GM19025 (cell line): ENCODE measurements around the gene YPEL1.

Experiments
- ATAC-seq: cut with Tn5 transposase; IDR thresholded peaks from one replicate; pipeline ENCODE4 v1.9.1; 2021; ENCODE audit warnings: mild to moderate bottlenecking, low read depth, moderate library complexity; ENCODE audit not compliant: unreplicated experiment

Gene YPEL1, protein sequence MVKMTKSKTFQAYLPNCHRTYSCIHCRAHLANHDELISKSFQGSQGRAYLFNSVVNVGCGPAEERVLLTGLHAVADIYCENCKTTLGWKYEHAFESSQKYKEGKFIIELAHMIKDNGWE

DNA sequence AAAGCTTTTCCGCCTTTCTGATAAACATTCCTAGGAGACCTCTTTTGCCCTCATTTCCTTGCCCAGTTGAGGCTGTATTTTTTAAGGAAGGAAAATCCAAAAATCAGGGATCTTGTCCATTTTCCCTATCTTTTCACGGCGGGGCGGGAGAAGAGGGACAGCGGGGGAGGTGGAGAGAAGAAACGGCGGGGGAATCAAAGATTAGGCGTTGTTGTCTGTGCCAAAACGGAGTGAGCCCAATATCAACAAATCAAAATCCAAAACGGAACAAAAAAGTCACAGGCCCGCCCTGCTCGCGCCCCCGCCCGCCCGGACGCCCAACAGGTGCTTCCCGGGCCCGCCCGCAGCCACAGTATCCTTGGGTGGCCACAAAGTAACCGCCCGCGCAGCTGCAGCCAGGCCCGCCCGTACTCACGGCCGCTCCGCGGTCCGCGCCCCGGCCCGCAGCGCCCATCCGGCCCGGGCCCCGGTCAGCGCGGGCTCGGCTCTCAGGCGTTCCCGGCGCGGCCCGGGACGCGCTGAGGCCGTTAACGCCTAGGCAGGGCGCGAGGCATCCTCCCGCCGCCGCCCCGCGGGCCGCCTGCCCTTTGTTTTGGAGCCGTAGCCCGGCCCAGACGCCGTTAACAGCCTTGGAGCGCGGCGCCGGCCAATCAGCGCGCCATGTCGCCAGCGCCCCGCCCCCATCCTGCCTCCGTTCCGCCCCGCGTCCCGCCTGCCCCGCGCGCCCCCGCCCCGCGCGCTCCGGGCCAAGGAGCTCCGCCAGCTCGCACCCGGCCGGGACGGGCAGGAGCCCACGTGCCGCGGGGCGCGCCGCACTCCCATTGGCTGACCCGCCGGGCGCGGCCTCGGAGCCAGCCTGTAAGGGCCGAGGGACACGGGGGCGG lies at the start of gene YPEL1:
Gene YPEL1, minus strand, starts transcription at position 595 of the 884 bp plus-strand sequence. CDS start 25,050 bp downstream, outside the sequence.
- peak; percentile 79 for ATAC-seq

DNA sequence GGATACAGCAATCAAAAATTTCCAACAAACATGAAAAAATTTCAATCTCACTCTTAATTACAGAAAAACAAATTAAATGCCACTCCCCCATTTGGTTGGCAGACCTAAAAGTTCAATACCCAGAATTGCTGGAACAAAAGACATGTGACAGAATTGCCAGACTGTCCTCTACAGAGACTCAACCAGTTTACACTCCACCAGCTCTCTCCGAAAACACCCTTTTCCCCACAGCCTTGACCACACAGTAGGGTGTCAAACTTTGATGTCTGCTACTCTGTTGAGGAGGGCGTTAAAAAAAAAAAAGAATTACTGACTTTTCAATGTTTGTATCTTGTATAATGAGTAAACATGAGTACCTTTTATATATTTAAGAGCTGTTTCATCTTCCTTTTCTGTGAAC lies 44.7 kb upstream of the YPEL1 start:
- no peak for ATAC-seq

DNA sequence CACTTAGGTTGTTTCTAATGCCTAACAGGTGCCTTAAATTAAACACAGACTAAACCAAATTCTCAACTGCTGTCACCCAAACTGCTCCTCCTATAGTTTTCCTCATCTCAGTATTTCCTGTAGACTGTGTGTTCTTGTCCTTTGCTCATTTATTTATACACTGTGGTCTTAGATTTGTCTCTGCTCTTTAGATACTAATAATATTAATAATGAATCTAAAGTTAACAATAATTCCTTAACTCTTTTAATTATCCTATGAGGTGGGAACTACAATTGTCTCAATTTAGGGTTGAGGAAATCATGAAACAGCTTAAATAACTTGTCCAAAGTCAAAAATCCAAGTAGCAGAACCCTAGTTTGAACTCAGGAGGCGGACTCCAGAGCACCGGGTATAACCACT lies 43.9 kb upstream of the YPEL1 start:
- no peak for ATAC-seq

DNA sequence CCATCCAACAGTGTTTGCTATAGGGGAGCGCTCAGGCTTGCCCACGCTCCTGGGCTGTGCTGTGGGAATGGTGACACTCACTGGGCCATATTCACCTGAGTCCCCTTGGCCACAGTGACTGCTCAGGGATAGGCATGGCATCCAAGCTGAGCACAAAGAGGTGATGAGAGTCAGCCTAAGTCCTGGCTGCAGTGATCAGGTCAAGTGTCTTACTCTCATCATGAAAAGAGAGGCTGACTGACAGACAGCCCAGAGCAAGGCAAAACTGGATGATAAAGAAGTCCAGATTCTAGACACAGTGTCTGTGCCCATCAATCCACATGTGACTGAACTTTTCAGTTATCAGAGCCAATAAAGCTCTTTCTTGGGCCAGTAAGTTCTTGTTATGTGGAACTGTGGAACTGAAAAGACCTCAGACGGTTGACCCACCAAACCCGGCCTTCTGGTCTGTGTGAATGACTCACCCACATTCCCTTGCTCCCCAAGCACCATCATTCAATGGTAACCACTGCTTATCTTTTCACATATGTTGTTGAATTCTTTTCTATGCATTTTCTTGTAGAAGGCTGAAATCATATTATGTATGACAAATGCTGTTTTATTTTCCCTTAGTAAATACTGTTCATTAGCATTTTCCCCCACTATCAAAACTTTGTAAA lies 43.2 kb upstream of the YPEL1 start:
- no peak for ATAC-seq

DNA sequence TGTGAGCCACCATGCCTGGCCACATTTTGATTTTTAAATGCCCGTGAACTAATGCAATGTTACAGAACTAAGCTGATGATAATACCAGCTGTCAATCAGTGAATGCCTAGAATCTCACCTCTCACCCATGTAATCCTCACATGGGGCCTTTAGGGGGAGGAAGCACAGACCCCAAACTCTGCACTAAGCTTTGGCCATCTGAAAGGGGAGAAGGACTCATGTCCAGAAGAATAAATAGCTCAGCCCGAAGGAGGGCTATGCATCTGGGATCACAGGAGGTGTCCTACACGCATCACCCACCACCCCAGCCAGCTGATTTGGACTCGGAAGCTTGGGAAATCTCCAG lies 36.0 kb upstream of the YPEL1 start:
- no peak for ATAC-seq

DNA sequence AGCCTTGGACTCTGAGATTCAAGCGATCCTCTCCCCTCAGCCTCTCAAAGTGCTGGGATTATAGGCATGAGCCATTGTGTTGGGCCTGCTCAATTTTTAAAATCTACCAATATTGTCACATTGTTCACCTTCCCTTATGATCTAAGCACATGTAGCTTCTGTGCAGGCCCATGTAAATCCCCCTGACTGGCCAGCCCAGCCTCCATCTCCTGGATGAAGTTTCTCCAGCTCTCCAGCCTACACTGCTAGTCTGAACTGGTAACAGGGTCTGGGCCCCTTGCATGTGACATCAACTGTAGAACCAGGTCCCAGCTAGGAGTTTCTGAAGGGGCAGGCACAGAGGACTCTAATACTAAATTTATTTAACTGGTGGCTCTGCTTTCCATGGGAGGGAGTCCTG lies 32.8 kb upstream of the YPEL1 start:
- ATAC-seq = no peak

DNA sequence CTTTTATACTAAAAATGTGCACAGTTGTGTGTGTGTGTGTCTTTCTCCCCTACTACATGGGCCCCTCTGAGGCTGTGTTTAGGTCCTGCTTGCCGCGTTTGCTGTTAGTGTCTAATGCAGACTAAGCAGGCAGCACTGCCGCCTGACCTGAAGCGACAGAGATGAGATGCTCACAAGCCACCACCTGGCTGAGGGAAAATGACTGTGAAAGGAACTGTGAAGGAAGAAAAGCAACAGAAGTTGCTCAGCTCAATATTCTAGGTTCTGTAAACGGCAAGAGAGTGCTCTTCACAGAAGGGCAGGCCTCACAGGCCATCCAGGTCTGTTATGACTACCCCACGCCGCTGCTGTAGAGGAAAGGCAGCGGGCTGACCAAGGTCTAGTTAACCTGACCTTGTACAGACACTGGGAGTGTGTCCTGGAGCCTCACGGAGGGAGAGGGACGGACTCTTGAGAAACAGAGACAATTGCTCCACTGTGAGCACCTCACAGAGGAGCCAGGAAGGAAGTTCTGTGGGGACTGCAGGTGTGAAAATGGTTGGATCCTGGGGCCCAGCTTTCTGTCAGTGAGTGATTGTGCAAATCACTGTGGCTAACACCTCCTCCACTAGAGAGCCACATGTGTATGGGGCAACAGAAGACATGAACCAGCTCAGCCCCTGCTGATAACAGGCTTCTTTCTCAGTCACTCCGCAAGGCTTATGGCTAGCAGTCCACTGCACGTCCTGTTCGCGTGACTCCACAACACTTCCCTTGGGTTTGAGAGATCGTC lies 31.3 kb upstream of the YPEL1 start:
- ATAC-seq = peak; percentile 74

DNA sequence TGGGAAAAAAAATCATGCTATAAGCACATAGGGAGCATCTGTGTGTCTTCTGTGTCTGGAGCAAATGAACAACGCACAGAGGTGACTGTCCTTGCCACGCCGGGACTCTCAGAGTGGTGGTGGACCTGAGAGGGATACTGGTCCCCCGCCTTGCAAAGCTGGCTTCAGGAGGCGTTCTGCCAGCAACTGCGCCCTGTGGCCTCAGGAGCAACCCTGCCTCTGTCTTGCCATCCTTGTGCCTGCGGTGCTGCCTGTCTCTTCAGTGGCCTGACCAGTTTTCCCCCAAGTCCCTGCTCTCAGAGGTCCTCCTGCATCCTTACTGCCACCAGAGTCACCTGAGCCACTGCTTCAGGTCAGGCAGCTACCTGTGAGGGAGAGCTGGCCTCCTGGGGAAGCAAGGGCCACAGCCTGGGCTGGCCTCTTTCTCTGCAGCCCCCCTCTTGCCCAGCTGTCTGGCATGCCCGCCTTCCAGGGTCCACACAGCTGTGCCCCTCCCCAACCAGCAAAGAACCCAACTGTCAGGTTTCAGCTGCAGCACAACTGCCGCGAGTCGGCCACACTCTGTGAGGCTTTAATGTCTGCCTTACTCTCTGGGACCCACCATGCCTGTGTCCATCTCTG lies 30.4 kb upstream of the YPEL1 start:
- ATAC-seq = no peak

DNA sequence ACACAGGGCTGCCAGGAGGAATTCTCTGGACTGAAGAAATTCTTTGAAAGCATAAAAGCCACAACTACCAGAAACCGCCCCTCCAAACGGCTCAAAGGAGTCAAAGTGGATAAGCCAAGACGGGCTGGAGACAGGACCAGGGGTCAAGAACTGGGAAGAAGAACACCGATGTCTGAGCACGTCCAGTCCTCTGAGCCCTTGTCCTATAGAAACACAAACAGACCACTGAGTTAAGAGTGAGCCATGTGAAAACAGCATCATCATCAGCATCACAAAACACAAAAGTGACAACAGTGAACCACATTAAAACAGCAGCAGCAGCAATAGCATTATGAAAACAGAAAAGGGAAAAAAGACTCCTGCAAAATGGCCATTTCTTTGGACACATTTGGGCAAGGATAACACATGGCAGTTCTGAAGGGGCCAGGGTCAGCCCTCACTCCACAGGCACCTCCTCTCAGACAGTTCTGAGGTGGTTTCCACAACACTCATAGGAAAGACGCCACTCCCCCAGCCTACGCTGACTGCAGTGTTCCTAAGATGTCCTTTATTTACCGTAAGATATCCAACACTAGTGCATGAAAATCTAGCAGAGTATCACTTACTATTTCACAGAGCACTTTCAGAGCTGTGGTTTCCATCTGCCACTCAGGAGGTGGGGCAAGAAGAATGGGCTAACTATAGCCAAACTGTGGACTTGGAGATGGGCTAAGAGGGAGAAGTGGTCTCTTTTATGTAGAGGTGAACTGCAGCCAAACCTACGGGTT lies 28.6 kb upstream of the YPEL1 start:
- ATAC-seq = no peak

DNA sequence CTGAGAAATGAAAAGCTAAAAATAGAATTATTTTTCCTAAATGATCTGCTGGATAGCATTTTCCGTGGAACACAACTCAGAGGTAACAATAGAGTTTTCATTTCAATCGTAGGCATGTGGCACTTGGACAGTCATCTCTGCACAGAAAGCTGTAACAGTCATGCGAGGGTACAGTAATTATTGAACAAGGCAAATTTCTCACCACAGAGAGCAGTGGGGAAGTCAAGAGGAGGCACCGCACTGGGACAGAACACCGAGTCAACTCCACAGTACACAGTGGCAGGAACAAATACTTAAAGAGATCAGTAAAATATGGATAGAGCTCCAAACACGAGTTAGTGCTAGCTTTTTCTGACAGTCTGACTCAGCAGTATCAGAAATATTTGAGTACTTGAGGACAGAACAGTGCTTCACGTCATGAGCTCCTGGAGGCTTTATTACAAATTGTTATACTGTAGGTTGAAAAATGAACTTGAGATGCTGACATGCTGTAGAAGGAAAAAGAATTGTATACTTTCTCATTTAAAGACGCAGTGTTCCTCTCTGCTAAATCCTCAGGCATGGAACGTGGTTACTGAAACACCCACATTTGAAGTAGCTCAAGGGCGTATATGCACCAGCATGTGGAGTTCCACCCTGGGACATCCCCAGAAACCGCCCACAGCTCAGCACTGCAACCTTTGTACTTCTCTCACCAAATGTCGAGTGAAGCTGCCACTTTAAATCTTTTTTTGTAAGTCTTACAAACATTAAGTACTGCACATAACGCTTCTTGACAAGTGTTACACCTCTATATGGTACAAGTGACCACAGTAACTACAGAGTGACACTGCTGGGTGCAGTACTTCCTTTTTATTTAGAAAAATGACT lies 27.4 kb upstream of the YPEL1 start:
- no peak for ATAC-seq

DNA sequence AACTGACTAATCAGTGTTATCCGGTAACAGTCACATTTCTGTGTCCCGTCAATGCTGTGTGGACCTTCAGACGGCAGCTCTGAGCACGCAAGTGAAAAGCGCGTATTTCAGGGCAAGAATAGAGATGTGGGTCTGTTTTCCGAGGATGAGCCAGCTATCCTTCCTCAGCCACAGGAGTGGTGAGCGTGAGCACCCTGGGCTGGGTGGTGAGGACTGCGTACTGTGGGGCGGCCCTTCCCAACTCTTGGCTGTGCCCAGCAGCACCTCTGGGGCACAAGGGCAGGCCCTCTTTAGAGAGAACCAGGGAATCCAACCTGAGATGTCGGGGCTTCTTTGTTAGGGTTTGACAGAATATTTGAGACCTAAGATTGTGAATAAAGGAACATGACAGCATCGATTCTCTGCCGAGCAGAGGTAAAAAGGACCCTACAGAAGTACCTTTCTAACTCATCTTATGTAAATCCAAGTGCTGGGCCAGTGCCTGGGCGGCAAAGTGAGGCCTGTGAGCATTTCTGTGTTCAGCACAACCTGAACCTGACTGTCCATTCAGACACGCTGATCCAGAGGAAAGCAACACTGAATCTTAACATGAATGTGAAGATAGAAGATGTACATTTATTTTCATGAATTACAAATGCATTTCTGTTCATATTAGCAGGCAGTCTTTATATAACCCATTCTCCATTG lies 26.5 kb upstream of the YPEL1 start:
- ATAC-seq = no peak

DNA sequence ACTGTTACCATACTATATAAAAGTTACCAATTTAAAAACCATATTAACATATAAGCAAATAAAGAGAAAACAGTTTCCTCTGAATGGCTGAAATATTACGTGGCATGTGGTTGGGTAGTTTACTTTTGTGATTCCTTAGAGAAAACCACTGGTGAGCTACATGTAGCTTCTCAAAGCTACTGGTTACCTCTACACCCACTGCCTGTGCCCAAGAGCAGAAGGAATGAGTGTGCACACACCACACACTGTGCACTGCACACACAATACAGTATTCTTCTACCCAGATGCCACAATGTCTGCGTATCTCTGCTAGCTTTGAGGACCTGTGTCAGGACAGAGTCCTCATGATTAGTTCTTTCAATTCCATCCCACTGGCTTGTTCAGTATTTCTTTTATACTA lies 25.5 kb upstream of the YPEL1 start:
- no peak for ATAC-seq

DNA sequence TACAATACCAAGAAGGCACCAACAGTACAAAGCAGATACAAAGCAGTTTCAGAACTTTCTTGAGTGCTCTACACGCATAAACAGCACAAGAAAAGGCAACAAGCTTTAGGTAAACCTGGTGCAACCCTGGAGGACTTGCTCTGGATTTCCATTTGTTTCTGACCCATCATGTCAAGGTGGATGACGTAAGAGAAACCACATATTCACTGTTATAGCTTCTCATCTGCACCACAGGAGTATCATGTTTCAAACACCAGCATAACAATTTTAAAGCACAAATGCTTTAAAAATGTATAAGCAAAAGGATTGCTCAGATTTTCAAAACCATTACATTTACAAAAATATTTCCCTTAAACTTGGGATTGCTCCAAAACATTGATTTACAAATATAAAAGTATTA lies 25.0 kb upstream of the YPEL1 start:
- no peak for ATAC-seq

DNA sequence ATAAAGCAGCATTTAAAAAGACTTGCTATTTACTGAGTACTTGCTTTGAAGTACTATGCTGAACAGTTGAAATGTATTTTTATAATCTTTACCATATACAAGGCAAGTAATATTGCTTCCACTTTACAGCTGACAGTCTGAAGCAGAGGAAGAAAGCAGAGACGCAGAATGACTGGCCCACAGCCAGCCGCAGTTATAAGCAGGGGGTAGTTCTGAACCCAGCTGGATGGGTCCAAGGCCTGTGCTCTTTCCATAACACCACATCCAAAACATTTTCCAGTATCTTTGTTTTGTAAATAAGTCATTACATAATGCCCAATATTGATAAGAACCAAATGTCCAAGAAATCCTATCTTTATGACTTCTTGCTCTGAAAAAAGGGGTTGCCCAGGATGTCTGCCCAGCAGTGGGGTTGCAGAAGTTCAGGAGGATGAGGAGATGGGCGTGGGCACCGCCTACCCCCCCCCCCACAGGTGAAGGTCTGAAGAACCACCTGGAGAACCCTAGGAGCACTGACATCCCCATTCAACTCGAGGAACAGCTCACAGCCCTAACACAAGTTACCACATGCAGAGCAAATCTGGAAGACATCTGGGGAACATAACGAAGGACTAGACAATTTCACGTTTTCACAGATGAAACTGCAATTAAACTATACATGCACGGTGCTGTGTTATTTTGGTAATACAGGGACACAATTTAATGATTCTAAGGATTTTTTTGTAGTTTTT lies 24.2 kb upstream of the YPEL1 start:
- ATAC-seq = no peak

DNA sequence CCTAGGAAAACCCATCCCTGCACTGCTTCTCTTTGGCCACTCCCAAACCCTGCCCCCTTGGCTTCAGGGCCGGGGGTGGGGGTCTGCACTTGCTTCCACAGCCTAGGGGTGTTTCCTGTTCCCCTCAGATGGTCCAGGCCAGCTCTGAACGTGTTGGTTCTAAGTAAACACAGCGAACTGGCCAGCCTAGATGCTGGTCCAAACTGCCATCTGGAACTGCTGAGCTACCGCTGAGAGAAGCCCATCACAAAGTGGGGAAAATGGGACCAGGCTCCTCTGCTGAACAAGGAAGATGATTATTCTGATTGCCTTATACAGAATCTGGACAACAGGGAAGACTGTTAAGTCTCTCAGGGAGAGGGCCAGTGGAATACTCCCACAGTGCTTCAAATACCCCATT lies 23.5 kb upstream of the YPEL1 start:
- no peak for ATAC-seq

DNA sequence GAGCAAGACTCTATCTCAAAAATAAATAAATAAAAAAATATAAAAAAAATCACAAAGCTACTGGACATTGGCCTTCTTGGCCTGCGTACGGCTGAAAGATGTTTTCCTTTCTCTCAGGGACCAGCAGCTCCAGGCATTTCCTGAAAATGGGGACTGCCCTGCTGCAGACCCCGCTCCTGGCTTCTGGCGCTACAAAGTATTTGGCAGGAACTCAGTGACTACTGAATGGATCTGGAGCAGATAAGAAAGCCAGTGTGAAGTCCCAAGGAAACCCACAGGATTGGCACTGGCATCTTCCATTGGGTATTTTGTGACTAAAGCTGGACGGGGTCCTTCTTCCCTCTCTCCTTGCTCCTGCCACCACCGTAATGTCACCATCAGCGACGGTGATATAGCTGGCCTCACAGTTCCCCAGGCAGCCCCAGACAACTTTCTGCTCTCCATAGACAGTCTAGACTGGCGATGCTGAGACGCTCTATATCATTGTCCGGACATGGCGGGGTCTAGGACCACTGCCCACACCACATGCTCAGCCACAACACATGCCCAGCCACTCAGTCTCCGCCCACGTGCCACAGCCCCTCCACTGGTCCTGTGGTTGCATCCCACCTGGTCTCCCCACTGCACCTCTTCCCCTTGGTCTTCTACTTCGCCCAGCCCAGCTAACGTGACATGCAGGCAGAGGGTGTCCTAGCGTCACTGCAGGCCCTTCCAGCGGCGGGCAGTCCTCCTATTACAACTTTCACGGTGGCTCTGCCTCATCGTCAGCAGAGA lies 22.7 kb upstream of the YPEL1 start:
- no peak for ATAC-seq

DNA sequence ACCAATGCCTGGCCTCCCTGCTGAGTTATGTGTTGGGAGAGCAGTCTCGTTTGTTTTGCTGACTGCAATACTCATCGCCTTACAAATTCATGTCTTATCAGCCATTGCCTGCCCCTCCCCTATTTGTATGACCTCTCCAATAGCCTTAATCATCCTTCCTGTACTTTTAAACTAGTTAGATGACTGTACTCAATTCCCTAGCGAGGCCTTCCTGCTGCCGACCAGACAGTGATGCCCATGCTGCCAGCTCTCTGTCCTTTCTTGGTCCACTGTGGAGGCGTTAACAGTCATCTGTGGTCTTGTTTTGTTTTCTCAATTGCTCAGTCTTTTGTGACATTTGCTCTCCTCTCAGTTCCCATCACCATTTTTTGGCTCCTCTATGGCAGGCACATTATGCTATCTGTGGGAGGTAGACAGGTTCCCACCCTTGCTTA lies 20.3 kb upstream of the YPEL1 start:
- ATAC-seq = no peak
